DOHH2 (cell line): Measurements from ENCODE around the gene VEGFB.

Source experiments
- EZH2phosphoT487 ChIP-seq: fragments of 200-600 bp; sonication (generic); IDR thresholded peaks from 2 replicates; pipeline ENCODE4 v1.6.1; 2017; ENCODE audit warnings: borderline replicate concordance, mild to moderate bottlenecking, antibody characterized with exemption, low read length, moderate library complexity, mixed read lengths
- TF ChIP-seq, protein P1 (sequence below): fragments of 200-600 bp; sonication (generic); IDR thresholded peaks from one replicate; pipeline ENCODE4 v1.5.1; 2014; ENCODE audit warnings: antibody characterized with exemption, mild to moderate bottlenecking, low read depth, low read length; ENCODE audit not compliant: poor library complexity, severe bottlenecking

DNA sequence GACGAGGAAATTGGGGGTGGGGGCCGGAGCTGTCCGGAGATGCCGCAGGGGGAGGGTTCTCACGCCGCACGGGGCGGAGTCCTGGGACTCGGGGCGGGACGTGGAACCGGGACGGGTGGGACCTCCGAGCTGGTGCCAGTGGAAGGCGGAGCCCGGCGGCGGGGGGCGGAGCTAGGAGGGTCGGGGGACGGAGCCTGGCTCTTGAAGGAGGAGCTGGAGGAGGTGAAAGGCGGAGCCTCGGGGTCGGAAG, 6.8 kb downstream of the VEGFB start:
- TF ChIP-seq, protein P1, sequence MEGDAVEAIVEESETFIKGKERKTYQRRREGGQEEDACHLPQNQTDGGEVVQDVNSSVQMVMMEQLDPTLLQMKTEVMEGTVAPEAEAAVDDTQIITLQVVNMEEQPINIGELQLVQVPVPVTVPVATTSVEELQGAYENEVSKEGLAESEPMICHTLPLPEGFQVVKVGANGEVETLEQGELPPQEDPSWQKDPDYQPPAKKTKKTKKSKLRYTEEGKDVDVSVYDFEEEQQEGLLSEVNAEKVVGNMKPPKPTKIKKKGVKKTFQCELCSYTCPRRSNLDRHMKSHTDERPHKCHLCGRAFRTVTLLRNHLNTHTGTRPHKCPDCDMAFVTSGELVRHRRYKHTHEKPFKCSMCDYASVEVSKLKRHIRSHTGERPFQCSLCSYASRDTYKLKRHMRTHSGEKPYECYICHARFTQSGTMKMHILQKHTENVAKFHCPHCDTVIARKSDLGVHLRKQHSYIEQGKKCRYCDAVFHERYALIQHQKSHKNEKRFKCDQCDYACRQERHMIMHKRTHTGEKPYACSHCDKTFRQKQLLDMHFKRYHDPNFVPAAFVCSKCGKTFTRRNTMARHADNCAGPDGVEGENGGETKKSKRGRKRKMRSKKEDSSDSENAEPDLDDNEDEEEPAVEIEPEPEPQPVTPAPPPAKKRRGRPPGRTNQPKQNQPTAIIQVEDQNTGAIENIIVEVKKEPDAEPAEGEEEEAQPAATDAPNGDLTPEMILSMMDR, result no peak
- no peak for TF ChIP-seq EZH2phosphoT487
